DMS53 treated with DMSO at 0.1 percent for 48 hours (cell line): ENCODE data around the gene TDRD10.

Experiments
- DNase-seq: peaks from one replicate; lab custom pipeline; 2025; ENCODE audit not compliant: unreplicated experiment; lab: John Stamatoyannopoulos, UW

The TDRD10 gene

GRCh38 chr1:154577346-154578057 is 75.5 kb downstream of the TDRD10 start:
- DNase-seq: no peak

- DNase-seq: no peak
Observed at GRCh38 chr1:154578058-154578418, 76.0 kb downstream of the TDRD10 start.

GRCh38 chr1:154579374-154579773 is 77.4 kb downstream of the TDRD10 start:
- no peak for DNase-seq

GRCh38 chr1:154581766-154582165 is 79.7 kb downstream of the TDRD10 start:
- no peak for DNase-seq

GRCh38 chr1:154582885-154583284 is 80.9 kb downstream of the TDRD10 start:
- DNase-seq: no peak

GRCh38 chr1:154583773-154584172 is 81.8 kb downstream of the TDRD10 start:
- no peak for DNase-seq

GRCh38 chr1:154584267-154584994 is 82.4 kb downstream of the TDRD10 start:
- DNase-seq: no peak

- no peak for DNase-seq
Observed at GRCh38 chr1:154586231-154586630, 84.2 kb downstream of the TDRD10 start.

- DNase-seq: no peak
Observed at GRCh38 chr1:154586641-154587040, 84.6 kb downstream of the TDRD10 start.

GRCh38 chr1:154589780-154590179 is 87.8 kb downstream of the TDRD10 start:
- DNase-seq: no peak

GRCh38 chr1:154590756-154591155 is 88.7 kb downstream of the TDRD10 start:
- DNase-seq: no peak

GRCh38 chr1:154591206-154591605 is 89.2 kb downstream of the TDRD10 start:
- no peak for DNase-seq

GRCh38 chr1:154593390-154593789 is 91.4 kb downstream of the TDRD10 start:
- no peak for DNase-seq

- no peak for DNase-seq
Observed at GRCh38 chr1:154594811-154595210, 92.8 kb downstream of the TDRD10 start.

- DNase-seq: no peak
Observed at GRCh38 chr1:154595621-154596020, 93.6 kb downstream of the TDRD10 start.
